Activated T-helper 1 cell treated with anti-CD3 and anti-CD28 coated beads, Interleukin-2, amount 50 U/mL, for 16 hours (primary cell): ENCODE data around the gene RHOA.

ENCODE experiments used
- DNase-seq, 2 donors: peaks; one replicate each; pipeline ENCODE4 v3.0.0-alpha.2; 2020; ENCODE audit warnings: low read depth in 1 of 2, low spot score in 1 of 2

RHOA gene

DNA sequence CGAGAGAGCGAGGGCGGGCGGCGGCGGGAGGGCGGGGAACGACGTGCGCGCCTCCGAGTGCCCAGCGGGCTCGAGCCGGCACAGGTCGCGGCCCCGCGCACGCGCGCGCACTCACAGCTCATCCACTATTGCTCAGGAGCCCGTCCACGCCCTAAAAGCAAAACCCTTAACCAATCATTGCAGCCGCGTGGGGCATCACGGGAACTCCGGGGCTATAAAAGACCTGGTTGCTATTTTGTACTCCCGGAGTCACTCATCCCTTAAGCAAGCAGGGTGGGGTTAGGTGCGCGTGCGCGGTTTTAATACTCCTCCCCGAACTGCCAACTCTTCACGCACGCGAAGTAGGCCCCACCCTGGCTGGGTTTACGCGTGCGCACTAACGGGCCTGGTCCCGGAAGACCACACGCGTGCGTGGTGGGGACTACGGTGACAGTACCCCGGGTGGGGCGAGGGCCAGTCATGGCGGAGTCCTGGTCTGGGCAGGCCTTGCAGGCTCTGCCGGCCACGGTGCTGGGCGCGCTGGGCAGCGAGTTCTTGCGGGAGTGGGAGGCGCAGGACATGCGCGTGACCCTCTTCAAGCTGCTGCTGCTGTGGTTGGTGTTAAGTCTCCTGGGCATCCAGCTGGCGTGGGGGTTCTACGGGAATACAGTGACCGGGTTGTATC is at the start of gene RHOA, which contains the start of gene TCTA:
TSS of gene RHOA (minus strand) at position 9 of the 664 bp plus-strand sequence. CDS start 36,387 bp downstream, outside the sequence.
TSS of gene TCTA (plus strand) at position 456 of the 664 bp plus-strand sequence. CDS start at position 460, 4 bp downstream.
- peak; percentile 97 to 98 for DNase-seq

DNA sequence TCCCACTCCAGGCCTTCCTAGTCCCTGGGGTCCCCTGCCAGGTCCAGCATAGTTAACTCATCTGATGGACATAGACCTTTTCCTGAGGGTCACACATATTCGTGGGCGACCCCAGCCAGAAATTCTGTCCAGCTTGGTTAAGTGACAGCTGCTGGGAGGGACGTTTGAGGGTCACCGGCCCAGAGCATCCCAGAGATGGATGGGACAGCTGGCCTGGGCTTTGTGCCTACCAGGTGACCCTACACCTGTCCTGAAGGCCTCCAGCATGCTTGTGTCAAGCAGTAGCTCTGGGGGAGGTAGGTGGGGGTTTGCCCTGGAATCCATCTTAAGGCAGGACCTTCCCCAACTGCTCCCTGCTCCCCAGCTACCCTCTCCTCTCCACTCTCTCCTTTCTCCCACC is 49.2 kb upstream of the RHOA start:
- DNase-seq: no peak

DNA sequence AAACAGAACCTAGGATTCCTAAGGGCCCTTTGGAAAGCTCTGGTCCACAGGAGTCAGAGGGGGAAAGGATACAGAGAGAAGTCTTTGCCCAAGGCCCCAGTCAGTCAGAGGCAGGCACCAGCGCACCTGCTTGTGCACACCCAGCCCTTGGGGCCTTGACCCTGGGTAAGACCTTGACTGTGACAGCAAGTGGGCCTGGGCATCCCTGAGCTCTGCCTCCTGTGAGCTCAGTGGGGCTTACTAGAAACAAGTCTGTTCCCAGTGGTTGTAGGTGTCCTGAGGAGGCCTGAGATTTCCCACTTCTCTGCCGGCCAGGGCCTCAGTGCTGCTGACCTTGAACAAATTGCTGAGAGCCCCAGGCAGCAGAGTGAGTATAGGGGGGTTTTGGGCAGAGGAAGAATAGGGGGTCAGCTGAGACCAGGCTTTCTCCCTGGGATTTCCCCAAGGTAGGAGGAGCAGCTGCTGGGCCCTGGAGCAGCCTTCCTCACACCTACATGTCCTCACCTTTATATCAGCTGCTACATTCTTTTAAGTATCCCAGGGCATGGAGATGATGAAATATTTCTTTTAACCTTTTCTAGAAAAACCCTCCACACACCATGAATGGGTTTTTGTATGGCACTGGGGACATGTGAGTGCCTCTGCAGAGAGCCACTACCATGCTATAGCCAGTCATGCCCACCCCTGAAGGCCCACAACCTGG is 48.6 kb upstream of the RHOA start:
- no peak for DNase-seq

DNA sequence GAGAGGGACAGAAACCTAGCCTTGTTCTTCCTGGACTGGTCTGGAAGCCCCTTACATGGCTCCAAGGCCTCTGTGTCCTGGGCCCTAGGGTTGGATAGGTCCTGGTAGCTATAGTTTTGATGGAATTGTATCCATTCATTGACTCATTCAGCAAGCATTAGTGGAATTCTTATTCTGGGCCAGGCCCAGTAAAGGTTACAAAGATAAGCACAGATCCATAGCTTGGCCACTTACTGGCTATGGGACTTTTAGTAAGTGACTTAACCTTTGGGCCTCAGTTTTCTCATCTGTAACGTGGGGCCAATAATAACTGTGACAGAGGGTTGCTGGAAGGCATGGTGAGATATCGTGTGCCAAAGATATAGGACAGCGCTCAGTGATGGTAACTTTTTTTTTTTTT is 44.7 kb upstream of the RHOA start:
- DNase-seq: no peak

DNA sequence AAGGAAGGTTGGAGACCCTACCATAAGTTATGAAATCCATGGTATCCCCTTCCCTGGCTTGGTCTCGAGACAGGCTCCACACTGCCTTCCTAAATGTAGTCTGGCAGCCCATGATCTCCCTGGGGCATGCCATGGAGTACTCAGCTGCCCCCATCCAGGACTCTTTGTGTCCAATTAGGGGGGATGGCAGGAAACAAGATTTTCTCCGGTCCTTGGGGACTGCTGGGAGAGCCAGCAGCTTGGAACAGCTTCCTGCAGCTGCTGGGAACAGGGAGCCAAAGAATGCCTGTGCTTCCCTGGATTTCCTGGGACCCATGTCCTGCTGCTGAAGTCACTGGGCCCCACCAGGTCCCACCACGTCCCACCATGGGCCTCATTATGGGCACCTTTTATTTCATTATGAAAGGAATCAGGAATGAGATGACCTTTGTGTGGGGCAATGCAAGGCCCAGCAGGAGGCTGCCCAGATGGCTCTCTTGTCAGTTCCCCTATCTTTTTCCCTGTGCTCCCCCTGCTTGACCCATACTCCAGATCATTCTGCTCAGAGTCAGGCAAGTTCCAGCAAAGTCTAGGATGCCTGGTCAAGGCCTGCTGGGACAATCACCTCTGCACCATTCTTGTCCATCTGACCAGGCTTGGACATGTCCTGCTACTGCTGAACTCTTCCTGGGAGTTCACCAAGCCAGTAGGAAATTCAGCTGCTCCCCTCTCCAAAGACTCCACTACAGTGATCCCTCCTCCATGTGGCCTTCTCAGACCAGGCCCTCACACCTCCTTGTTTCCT is 43.3 kb upstream of the RHOA start:
- no peak for DNase-seq

DNA sequence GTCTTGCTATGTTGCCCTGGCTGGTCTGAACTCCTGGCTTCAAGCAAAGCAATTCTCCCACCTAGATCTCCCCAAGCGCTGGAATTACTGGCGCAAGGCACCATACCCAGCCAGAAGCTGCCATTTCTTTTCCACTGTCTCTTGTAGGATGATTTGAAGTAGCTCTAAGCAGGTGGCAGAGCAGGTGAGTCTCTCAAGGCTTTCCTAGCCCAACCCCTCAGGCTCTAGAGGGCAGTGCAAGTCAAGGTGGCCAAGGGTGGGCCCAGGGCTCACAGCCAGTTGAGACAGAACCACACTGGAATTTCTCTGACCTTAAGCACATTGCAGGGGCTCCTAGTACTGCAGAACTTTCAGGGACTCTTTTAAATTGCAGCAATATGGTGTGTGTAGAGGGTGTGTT is 42.7 kb upstream of the RHOA start:
- DNase-seq: no peak

DNA sequence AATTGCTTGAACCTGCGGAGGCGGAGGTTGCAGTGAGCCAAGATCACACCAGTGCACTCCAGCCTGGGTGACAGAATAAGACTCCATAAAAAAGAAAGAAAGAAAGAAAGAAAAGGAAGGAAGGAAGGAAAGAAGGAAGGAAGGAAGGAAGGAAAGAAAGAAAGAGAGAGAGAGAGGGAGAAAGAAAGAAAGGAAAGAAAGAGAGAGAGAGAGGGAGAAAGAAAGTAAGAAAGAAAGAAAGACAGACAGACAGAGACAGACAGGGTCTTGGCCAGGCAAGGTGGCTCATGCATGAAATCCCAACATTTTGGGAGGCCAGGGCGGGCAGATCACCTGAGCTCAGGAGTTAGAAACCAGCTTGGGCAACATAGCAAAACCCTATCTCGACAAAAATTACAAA is 41.8 kb upstream of the RHOA start:
- DNase-seq: no peak

DNA sequence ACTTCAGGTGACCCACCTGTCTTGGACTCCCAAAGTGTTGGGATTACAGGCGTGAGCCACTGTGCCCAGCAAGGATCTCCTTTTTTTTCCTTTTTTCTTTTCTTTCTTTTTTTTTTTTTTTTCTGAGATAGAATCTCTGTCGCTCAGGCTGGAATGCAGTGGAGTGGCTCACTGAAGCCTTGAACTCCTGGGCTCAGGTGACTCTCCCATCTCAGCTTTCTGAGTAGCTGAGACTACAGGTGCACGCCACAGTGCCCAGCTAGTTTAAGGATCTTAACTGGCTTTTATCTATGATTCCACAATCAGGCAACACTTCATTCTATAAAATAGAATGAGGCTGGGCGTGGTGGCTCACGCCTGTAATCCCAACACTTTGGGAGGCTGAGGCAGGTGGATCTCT is 33.6 kb upstream of the RHOA start:
- DNase-seq: no peak

DNA sequence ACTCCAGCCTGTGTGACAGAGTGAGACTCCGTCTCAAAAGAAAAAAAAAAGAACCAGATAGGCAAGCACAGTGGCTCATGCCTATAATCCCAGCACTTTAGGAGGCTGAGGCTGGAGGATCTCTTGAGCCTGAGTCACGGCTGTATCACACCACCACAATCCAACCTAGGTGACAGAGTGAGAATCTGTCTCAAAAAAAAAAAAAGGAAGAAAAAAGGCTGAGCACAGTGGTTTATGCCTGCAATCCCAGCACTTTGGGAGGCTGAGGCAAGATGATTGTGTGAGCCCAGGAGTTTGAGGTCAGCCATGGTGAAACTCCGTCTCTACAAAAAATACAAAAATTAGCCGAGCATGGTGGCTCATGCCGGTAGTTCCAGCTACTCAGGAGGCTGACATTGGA is 23.0 kb upstream of the RHOA start:
- DNase-seq: no peak

DNA sequence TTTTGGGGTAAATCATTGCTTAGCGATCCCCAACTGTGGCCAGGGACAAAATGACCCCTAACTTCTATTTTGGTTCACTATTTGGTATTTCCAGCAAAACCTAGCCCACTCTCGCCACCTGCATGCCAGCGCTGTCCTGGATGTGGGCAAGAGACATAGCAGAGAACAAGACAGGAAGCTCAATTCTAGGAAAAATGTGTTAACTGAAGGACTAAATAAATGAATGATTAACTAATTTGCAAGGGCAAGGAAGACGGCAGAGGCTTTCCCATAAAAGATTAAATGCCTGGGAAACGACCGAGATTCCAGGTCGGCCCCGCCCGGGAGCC is 16.9 kb upstream of the RHOA start:
- no peak for DNase-seq

DNA sequence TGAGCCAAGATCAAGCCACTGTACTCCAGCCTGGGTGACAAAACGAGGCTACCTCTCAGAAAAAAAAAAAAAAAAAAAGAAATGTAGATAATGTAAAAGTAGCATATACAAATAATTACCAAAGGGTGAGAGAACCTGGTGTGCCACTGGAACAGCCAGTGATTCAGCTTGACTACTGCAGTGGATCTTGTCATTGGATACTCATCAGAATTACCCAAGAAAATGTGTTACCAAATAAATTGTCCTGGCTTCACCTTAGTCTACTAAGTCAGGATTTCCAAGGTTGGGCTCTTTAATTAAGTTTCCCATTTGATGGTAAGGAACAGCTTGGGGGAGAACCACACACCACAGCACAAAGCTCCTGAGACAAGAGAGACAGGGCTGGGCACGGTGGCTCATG is 15.8 kb upstream of the RHOA start:
- DNase-seq: no peak

DNA sequence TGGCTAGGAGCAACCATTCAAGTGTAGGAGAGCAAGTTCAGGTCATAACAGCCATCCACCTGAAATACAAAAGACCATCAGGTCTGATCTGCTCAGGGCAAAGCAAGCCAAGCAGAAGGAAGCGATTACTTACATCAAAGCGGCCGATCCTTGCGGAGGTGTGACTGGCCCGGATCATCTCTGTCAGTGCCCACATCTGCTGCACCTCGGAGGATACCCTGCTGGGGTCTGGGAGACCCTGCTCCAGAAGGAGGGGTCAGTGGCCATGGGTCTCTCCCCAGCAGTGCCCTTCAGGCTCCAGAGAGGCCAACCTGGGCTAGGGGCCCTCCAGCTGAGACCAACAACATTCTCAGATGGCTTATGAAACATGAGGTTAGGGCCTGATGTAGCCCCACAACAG is 13.0 kb upstream of the RHOA start:
- DNase-seq: no peak

DNA sequence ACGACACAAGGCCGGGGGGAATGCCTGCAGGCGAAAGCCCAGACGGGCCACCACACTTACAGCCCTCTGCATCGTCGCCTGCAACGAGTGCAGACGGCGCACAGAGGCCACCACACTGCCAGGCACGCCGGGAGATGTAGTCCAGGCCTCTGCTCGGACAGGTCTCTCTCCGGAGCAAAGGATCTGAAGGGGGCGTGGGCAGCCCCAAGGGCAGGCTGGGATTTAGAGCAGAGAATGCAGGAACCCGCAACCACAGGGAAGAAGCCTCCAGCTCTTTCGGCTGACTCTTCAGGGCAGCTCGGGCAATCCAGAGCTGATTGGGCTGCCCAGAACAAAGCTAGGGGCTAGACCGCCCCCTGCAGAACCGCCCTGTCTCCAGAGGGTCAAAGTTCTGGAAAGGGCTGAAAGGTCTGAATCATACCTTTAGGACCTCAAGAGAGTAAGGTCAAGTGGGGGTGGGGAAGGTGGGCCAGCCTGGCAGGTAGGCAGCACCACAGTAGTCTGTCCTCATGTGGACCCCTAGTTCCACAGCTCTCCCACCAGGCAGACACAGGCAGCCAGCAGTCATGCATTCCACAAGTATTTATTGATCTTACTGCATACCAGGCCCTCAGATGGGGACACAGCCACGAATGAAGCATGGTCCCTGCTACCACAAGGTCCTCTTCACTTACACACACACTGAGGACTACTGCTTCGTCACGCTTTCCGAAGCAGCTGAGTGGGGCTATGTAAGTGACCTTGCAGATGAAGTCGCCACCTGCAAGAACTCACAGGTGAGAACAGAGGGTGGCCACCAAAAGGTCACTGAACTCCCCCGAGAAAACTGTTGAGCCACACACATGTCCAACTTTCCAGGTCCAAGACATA is 10.8 kb upstream of the RHOA start, which contains the start of gene AMT:
TSS of gene AMT (minus strand) at position 95 of the 870 bp plus-strand sequence. CDS start at position 72, 23 bp downstream.
- DNase-seq: no peak

DNA sequence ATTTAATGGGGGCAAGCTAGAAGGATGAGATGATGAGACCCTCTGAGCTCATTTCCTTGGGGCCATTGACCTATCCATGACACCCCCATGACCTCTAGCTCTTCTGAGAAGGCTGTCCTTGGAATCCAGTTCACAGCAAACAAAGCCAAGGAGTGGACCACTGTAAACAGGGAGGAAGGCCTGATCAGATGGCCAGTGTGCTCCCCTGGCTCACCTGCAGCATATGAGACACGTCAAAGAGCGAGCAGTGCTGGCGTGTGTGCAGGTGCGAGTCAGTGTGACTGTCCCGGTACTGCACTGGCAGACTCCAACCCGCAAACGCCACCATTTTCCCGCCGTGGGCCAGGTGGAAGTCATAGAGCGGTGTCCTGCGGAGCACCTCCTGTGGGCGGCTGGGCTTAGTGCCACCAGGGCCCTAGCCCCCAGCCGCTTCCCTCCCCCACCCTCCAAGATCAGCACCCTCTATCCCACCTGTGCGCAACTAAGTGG is 10.2 kb upstream of the RHOA start:
- DNase-seq: no peak

DNA sequence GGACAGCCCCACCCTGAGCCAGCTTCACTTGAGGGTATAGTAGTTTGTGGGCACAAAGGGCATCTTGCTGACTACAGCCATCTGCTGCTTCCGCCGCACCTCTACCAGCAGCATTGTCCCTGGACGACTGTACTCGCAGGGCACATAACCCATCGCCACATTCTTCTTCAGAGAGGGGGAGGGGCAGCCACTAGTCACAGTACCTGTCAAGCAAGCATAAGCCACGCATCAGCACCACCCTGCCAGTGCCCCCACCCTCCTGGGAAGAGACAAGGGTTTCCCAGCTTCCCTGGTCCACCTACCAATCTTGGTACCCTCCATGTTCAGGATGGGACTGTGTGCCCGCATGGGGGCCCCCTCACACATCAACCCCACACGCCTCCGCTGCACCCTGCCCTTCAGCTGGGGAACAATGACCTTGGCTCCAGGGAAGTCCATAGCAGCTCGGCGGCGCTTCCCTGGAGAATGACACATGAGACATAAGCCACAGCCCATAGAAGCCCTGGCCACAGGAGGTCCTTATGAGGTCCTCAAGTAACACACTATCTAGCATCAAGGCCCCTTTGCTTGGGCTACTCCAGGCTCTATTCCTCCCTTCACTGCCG is 5.8 kb upstream of the RHOA start:
- no peak for DNase-seq

DNA sequence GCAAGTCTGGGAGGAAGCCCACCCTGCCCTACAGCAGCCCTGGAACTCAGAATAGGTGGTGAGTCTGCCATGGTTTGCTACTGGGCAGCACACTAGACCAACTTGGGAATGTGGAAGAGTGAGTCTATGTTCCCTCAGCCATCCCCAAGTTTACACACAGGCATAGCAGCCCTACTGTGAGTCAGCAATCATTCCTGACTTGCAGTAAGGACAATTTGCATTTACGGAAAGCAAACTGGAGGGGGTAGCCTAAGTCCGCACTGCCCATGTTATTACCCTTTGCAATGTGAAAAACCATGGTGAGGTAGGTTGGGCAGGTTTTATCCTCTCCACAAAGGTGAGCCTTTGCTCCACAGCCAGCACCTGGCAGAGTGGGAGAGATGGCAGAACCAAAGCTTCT is 5.1 kb upstream of the RHOA start:
- DNase-seq: no peak

DNA sequence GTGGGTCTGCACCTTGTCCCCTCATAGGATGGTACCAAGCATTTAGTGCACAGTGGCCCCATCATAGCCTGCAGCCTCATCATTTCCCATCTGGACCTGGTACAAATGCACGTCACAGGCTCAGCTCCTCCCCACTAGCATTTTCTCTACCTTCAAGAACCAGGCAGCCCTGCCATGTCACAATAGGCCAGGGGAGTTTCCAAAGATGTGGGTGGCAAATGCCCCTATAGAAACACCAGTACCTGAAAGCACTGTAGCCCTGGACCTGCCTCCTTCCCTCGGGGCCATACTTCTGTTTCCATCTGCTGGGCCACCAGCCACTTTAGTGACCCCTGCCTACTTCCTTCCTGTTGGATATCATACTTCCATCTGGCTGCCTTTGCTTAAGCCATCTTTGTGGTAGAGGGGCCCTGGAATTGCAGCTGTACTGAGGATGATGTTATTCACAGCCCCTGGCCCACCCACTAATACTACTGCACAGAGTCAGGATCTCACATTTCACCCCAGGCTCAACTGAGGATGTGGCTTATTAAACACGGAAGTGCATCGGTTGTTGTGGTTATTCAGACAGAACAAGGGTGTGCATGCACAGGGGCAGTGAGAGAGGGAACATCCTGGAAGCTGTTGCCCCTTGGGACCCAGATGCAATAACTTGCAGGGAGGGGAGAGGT is 4.3 kb upstream of the RHOA start:
- DNase-seq: peak in 1 of 2 donors; percentile 45

DNA sequence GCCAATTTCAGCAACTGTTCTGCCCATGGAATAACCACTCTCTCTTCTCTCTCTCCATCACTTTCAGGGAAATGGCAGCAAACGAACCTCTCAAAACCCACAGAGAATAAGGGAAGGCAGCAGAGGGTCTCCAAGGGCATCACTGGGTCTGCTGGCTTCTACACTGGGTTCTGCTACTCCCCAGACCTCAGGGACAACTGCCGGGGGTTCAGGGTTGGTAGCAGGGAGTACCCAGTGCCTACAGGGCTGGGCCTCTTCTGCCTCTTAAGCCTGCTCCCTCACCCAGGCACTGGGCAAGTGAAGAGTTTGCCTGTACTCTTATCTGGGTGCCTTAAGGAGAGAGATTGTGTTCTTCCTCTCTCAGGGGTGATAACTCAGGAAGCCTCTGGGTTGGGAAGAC is 3.0 kb upstream of the RHOA start:
- no peak for DNase-seq

DNA sequence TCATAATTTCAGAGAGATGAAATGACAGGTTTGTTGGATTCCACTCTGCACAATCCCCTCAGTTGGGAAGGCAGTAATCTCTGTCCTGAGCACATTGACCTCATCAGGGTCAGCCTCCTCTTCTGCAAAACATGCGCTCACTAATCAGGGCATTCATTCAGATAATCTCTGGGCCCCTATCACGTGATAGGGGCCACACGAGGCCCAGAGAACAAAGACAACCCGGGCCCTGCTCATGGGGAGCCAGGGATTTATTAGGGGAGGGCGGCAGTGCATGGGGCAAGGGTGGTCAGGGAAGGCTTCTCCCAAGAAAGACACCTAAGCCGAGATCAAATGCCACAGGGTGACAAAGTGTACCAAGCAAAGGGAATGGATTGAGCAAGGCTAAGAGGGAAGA is 1.6 kb upstream of the RHOA start:
- no peak for DNase-seq
